Activated B cell treated with CpG ODN at 0.5 μM for 24 hours (primary cell): ENCODE data around the gene MGLL. TPM values are rescaled to one million over a fixed set of nuclear protein-coding genes. Genes with fewer than 3 reads are reported as not detected.

Experiments
- ATAC-seq: fragments of 200-7000 bp; cut with Tn5 transposase; one replicate; pipeline ENCODE4 v1.10.0; 2021; ENCODE audit warnings: low read depth, mild to moderate bottlenecking, moderate library complexity
- CTCF ChIA-PET: fragments of 350-600 bp; sonication (Branson Sonifier 250); formaldehyde crosslinking; loops from one replicate; lab custom pipeline; 2021; ENCODE audit warnings: antibody characterized with exemption; lab: Charles Lee
- POLR2A ChIA-PET: fragments of 350-600 bp; sonication (Branson Sonifier 250); formaldehyde crosslinking; loops from one replicate; lab custom pipeline; 2021; ENCODE audit warnings: antibody characterized with exemption; lab: Charles Lee
- DNase-seq: peaks from one replicate; pipeline ENCODE4 v3.0.0; 2022
- H3K27ac Mint-ChIP-seq: one replicate; pipeline ENCODE4 v1.8.0; 2020; ENCODE audit warnings: mixed read lengths
- H3K27me3 Mint-ChIP-seq: one replicate; pipeline ENCODE4 v1.8.0; 2021; ENCODE audit warnings: mixed read lengths
- H3K36me3 Mint-ChIP-seq: one replicate; pipeline ENCODE4 v1.8.0; 2021; ENCODE audit warnings: low read depth, mixed read lengths
- H3K4me1 Mint-ChIP-seq: one replicate; pipeline ENCODE4 v1.8.0; 2021; ENCODE audit warnings: mixed read lengths
- H3K4me3 Mint-ChIP-seq: one replicate; pipeline ENCODE4 v1.8.0; 2020; ENCODE audit warnings: mild to moderate bottlenecking, mixed read lengths
- H3K9me3 Mint-ChIP-seq: one replicate; pipeline ENCODE4 v1.8.0; 2020; ENCODE audit warnings: mixed read lengths
- intact Hi-C: fragments of 100-400 bp; cut with micrococcal nuclease; formaldehyde crosslinking; loops from one replicate; pipeline ENCODE4 v1.15.1; 2024
- total RNA-seq: library from RNA; stranded (reverse); gene quantifications from 2 replicates; pipeline ENCODE4 v1.2.3, GENCODE V29; 2022
- TF ChIP-seq, protein P1 (sequence below): fragments of 200-600 bp; IDR thresholded peaks from one replicate; pipeline ENCODE4 v1.8.0; 2022; ENCODE audit warnings: antibody characterized with exemption, mild to moderate bottlenecking

MGLL gene
- total RNA-seq, 1 donor from 2014 or later, result 19.1 TPM

DNA sequence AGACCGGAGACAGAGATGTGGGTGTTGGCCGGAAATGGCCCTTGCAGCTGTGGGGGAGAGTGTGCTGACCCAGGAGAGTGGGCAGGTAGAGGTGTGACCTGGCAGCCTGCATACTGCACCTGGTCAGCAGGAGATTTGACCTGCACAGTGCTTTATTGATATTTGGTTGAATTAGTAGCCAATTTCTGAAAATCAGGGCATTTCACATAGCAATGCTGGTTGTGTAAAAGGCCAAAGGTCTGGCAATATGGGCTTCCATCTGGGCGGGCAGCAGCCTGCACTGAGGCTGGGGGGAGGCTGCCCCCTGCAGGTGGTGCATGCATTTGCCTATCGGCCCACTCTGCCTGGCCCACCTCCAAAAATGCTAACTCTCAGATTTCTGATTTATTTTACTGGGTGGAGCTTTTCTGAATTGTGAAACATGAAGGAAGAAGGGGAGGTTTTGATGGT, 9.4 kb upstream of the MGLL start:
- Mint-ChIP-seq H3K4me1 (peaks cover 40% of the 10 kb centered on the region), H3K36me3 (peaks cover 6% of the 10 kb centered on the region), H3K9me3 (peaks cover 24% of the 10 kb centered on the region), H3K27me3 (no peaks in the 10 kb centered on the region), H3K4me3 (no peak overlapping the region), H3K27ac (no peak overlapping the region)
- intact Hi-C loops, result loop anchor here (1.0 to 2.0 kb wide), 4 partner anchors 135 to 257 kb away; no protein-coding TSS in a partner anchor
- DNase-seq (peak; percentile 32), ATAC-seq (no peak)
- CTCF ChIA-PET, result interaction anchor here (0.8 to 3.0 kb wide), 9 partner anchors 9 to 256 kb away, joined by 3 to 12 read pairs (median 4); no protein-coding TSS in a partner anchor
- POLR2A ChIA-PET, result no interaction called here
- TF ChIP-seq, protein P1, sequence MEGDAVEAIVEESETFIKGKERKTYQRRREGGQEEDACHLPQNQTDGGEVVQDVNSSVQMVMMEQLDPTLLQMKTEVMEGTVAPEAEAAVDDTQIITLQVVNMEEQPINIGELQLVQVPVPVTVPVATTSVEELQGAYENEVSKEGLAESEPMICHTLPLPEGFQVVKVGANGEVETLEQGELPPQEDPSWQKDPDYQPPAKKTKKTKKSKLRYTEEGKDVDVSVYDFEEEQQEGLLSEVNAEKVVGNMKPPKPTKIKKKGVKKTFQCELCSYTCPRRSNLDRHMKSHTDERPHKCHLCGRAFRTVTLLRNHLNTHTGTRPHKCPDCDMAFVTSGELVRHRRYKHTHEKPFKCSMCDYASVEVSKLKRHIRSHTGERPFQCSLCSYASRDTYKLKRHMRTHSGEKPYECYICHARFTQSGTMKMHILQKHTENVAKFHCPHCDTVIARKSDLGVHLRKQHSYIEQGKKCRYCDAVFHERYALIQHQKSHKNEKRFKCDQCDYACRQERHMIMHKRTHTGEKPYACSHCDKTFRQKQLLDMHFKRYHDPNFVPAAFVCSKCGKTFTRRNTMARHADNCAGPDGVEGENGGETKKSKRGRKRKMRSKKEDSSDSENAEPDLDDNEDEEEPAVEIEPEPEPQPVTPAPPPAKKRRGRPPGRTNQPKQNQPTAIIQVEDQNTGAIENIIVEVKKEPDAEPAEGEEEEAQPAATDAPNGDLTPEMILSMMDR, result no peak

DNA sequence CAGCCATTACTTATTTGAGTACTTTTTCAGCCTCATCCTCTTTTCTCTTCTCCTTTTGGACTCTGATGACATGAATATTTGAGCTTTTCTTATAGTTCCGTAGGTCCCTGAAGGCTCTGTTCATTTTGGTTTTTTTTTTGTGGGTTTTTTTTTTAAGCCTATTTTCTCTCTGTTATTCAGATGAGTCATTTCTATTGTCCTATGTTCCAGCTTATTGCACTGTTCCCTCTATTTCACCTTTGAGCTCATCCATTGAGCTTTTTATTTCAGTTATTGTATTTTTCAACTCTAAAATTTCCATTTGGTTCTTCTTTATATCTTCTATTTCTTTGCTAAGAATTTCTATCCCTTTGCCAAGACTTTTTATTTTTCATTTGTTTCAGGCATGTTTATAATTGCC, 7.2 kb upstream of the MGLL start:
- Mint-ChIP-seq H3K4me1 (peaks cover 18% of the 10 kb centered on the region), H3K9me3 (peaks cover 27% of the 10 kb centered on the region), H3K27me3 (peaks cover 2% of the 10 kb centered on the region), H3K27ac (no peak overlapping the region), H3K4me3 (no peak overlapping the region), H3K36me3 (peaks cover 6% of the 10 kb centered on the region)
- CTCF ChIA-PET, result no interaction called here
- intact Hi-C loops, result no loop called here
- TF ChIP-seq, protein P1, result no peak
- POLR2A ChIA-PET, result interaction anchor here (0.7 kb wide), 1 partner anchor 20 kb away, joined by 3 read pairs; no protein-coding TSS in a partner anchor
- ATAC-seq, result no peak
- DNase-seq, result no peak

DNA sequence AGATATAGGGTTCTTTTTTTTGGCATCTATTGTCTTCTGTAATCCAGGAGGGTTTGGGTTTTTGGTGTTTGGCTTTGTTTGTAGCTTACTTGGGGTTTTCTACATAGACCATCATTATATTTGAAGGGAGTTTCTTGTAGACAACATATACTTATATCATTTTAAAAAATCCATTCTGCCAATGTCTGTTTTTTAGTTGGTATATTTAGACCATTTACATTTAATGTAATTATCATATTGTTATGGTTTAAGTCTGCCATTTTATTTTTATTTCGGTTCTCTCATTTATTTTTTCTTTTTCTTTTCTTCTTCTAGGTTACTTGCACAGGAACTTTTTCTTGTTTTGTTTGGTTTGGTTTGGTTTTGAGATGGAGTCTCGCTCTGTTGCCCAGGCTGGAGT, 5.5 kb upstream of the MGLL start:
- ChIA-PET CTCF (no interaction called here), POLR2A (interaction anchor here (1.0 kb wide), 1 partner anchor 41 kb away, joined by 3 read pairs; no protein-coding TSS in a partner anchor)
- H3K9me3 Mint-ChIP-seq, result peaks cover 27% of the 10 kb centered on the region
- peaks cover 14% of the 10 kb centered on the region for H3K4me1 Mint-ChIP-seq
- ATAC-seq (no peak), DNase-seq (no peak)
- intact Hi-C loops, result no loop called here
- no peak overlapping the region for H3K4me3 Mint-ChIP-seq
- TF ChIP-seq, protein P1, result no peak
- no peak overlapping the region for H3K27ac Mint-ChIP-seq
- H3K27me3 Mint-ChIP-seq, result peaks cover 8% of the 10 kb centered on the region
- peaks cover 6% of the 10 kb centered on the region for H3K36me3 Mint-ChIP-seq

DNA sequence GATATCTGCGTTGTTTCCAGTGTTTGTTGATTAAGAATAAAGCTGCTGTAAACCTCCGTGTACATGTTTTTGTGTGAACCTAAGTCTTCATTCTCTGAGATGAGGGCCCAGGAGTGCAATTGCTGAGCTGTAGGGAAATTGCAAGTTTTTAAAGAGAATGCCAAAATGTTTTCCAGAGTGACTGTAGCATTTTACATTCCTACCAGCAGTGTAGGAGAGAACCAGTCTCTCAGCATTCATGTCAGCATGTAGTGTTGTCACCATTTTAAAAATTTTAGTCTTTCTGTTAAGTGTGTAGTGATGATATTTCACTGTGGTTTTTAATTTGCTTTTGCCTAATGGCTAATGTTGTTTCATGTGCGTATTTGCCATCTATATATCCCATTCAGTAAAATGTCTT, 3.4 kb upstream of the MGLL start:
- Mint-ChIP-seq H3K27ac (no peak overlapping the region), H3K27me3 (peaks cover 14% of the 10 kb centered on the region), H3K36me3 (peaks cover 9% of the 10 kb centered on the region), H3K4me3 (no peak overlapping the region), H3K4me1 (peaks cover 23% of the 10 kb centered on the region), H3K9me3 (peaks cover 27% of the 10 kb centered on the region)
- ChIA-PET POLR2A (no interaction called here), CTCF (no interaction called here)
- TF ChIP-seq, protein P1, result no peak
- intact Hi-C loops, result no loop called here
- DNase-seq (no peak), ATAC-seq (no peak)

DNA sequence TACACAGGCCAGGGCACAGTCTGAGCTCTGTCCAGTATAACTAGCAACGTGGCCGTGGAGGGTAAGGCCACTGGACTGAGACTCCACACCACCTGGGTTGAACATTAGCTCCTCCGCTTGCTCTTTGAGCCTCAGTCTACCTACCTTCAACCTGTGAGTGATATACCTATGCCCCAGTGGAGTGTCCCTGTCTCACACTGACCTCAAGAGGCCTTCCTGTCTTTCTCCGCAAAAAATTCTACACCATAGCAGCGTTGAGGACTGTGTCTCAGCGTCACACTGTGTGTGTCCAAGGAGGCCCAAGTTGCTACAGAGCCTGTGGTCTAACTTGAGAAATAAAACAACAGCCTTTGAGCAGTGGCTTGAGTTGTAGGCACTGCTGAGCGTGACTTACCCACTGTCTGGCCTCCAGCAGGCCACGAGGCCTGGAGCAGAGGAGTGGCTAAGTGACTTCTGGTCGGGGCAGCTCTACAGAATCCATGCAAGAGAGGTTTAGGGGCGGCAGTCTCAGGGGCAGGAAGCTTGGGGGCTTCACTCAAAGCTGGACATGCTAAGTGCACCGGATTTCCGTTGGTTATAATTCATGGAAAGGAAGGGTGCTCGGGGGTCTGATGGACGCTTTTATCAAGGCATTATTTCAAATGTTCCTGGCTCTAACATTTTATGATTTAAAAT, 2.0 kb upstream of the MGLL start:
- peaks cover 4% of the 10 kb centered on the region for H3K36me3 Mint-ChIP-seq

More for the DNA sequence above, 2.0 kb upstream of the MGLL start:
- intact Hi-C loops, result loop anchor here (5.0 kb wide), 2 partner anchors 37 to 152 kb away; partner anchors contain the start of gene ABTB1
- ATAC-seq, result no peak
- DNase-seq, result no peak
- Mint-ChIP-seq H3K4me3 (peak overlapping the region; percentile 75), H3K9me3 (peaks cover 15% of the 10 kb centered on the region), H3K4me1 (peaks cover 29% of the 10 kb centered on the region), H3K27me3 (peaks cover 14% of the 10 kb centered on the region), H3K27ac (peak overlapping the region; percentile 16)
- TF ChIP-seq, protein P1, result no peak
- CTCF ChIA-PET, result interaction anchor here (1.0 kb wide), 1 partner anchor 89 kb away, joined by 4 read pairs; no protein-coding TSS in a partner anchor
- POLR2A ChIA-PET, result interaction anchor here (4.5 kb wide), 1 partner anchor 69 kb away, joined by 26 read pairs; no protein-coding TSS in a partner anchor
